Measurements from ENCODE around the gene MIAT.

- no peak for TF ChIP-seq CHD1 (IDR thresholded peaks at IDR 0.05; ENCODE audit: low read depth, low read length)
- TF ChIP-seq CTCF (conservative IDR thresholded peaks at IDR 0.05; ENCODE audit: low read depth, low read length), result no peak
Observed at GRCh38 chr22:26629988-26630761, 27.2 kb upstream of the MIAT start.

All from IMR-90 (cell line).